Upper lobe of left lung (tissue), 6 donors: Measurements from ENCODE around the gene ISL2. TPM values are rescaled to one million over a fixed set of nuclear protein-coding genes. Genes with fewer than 3 reads are reported as not detected.

Experiments
- ATAC-seq, 2 donors: fragments of 200-7000 bp; cut with Tn5 transposase; one replicate each; pipeline ENCODE4 v1.9.1; 2022; ENCODE audit warnings: mild to moderate bottlenecking in 2 of 2, moderate library complexity in 2 of 2; ENCODE audit not compliant: low FRiP score in 2 of 2
- DNase-seq, 2 donors: peaks; one replicate each; pipeline ENCODE4 v3.0.0-alpha.2; 2019 to 2020
- H3K27ac ChIP-seq, 4 donors: fragments of 200-600 bp; sonication (generic); one replicate each; pipeline ENCODE4 v1.5.1; 2016 to 2019
- H3K27me3 ChIP-seq, 4 donors: fragments of 200-600 bp; sonication (generic); one replicate each; pipeline ENCODE4 v1.5.1; 2017 to 2019
- H3K36me3 ChIP-seq, 4 donors: fragments of 200-600 bp; sonication (generic); one replicate each; pipeline ENCODE4 v1.5.1; 2016 to 2019
- H3K4me1 ChIP-seq, 4 donors: fragments of 200-600 bp; sonication (generic); one replicate each; pipeline ENCODE4 v1.5.1; 2018 to 2019
- H3K4me3 ChIP-seq, 4 donors: fragments of 200-600 bp; sonication (generic); one replicate each; pipeline ENCODE4 v1.5.1; 2017 to 2019; ENCODE audit warnings: mild to moderate bottlenecking in 2 of 4, moderate library complexity in 1 of 4
- H3K9me3 ChIP-seq, 4 donors: fragments of 200-600 bp; sonication (generic); one replicate each; pipeline ENCODE4 v1.5.1; 2018 to 2019
- CTCF ChIP-seq, 6 experiments: fragments of 450-650 bp in 4 of 6; fragments of 200-600 bp in 2 of 6; sonication (generic) in 2 of 6; IDR thresholded peaks; one replicate each; pipeline ENCODE4 v1.5.1; 2016 to 2019; ENCODE audit warnings: antibody characterized with exemption in 6 of 6
- EP300 ChIP-seq, 4 donors: sonication (generic); formaldehyde crosslinking; IDR thresholded peaks; one replicate each; pipeline ENCODE4 v1.5.1; 2017; ENCODE audit warnings: antibody characterized with exemption in 4 of 4, control low read depth in 2 of 4
- POLR2A ChIP-seq, 4 donors: fragments of 450-650 bp; IDR thresholded peaks; one replicate each; pipeline ENCODE4 v1.5.1; 2016 to 2017; ENCODE audit warnings: antibody characterized with exemption in 4 of 4, mild to moderate bottlenecking in 2 of 4
- POLR2AphosphoS5 ChIP-seq, 2 donors: sonication (generic); formaldehyde crosslinking; IDR thresholded peaks; one replicate each; pipeline ENCODE4 v1.5.1; 2017; ENCODE audit warnings: antibody characterized with exemption in 2 of 2
- WGBS, 2 donors: methylation state at CpG; one replicate each; pipeline ENCODE4 v1.1.5; 2017 to 2018; 5-methylcytosine and 5-hydroxymethylcytosine counted together
- total RNA-seq, 6 donors: library from RNA; depleted of rRNA in 4 of 6; stranded (reverse); fragments of >200 nt in 4 of 6; gene quantifications; one replicate each; pipeline versions ENCODE4 v1.1.0 to v1.2.1, GENCODE V29; 2016 to 2021
- donor health status: DM: no; HTN: no; CAD: no; lungs with moderate emphysema.
- donor health status: DM: no; HTN: yes; CAD: no; lungs with severe emphysema.

Gene ISL2
- total RNA-seq, 6 donors from 2014 or later = 0.34 to 1.8 (median 0.47) TPM; not detected in 2

GRCh38 chr15:76332796-76333195, 3.8 kb upstream of the ISL2 start:
- H3K9me3 ChIP-seq = peaks cover 0 to 3% (median 0%) of the 10 kb centered on the region in 4 donors
- H3K27me3 ChIP-seq = peaks cover 1 to 36% (median 17%) of the 10 kb centered on the region in 4 donors
- ATAC-seq (no peak), DNase-seq (no peak)
- H3K4me1 ChIP-seq = peaks cover 18 to 29% (median 19%) of the 10 kb centered on the region in 4 donors
- WGBS, 2 donors = 100% methylated on average over 1 of the region's 1 CpG; no CpG with 5 or more reads in 1 of the 2 donors
- TF ChIP-seq POLR2A (IDR thresholded peaks at IDR 0.05) (no peak), CTCF (IDR thresholded peaks at IDR 0.05) (no peak), EP300 (IDR thresholded peaks at IDR 0.05) (no peak), POLR2AphosphoS5 (IDR thresholded peaks at IDR 0.05) (no peak)
- no peak overlapping the region for H3K27ac ChIP-seq
- H3K36me3 ChIP-seq = no peaks in the 10 kb centered on the region
- no peak overlapping the region for H3K4me3 ChIP-seq

GRCh38 chr15:76333309-76333708, 3.3 kb upstream of the ISL2 start:
- Histone ChIP-seq H3K36me3 (no peaks in the 10 kb centered on the region), H3K27me3 (peaks cover 4 to 41% (median 22%) of the 10 kb centered on the region in 4 donors), H3K4me1 (peaks cover 23 to 34% (median 24%) of the 10 kb centered on the region in 4 donors), H3K27ac (no peak overlapping the region), H3K9me3 (peaks cover 0 to 3% (median 0%) of the 10 kb centered on the region in 4 donors), H3K4me3 (no peak overlapping the region)
- DNase-seq = no peak
- 100% methylated on average over 1 of the region's 1 CpG; no CpG with 5 or more reads in 1 of the 2 donors for WGBS, 2 donors
- no peak for ATAC-seq
- TF ChIP-seq POLR2A (IDR thresholded peaks at IDR 0.05) = no peak
- TF ChIP-seq EP300 (IDR thresholded peaks at IDR 0.05) = no peak
- TF ChIP-seq CTCF (IDR thresholded peaks at IDR 0.05) = no peak
- TF ChIP-seq POLR2AphosphoS5 (IDR thresholded peaks at IDR 0.05) = no peak

DNA sequence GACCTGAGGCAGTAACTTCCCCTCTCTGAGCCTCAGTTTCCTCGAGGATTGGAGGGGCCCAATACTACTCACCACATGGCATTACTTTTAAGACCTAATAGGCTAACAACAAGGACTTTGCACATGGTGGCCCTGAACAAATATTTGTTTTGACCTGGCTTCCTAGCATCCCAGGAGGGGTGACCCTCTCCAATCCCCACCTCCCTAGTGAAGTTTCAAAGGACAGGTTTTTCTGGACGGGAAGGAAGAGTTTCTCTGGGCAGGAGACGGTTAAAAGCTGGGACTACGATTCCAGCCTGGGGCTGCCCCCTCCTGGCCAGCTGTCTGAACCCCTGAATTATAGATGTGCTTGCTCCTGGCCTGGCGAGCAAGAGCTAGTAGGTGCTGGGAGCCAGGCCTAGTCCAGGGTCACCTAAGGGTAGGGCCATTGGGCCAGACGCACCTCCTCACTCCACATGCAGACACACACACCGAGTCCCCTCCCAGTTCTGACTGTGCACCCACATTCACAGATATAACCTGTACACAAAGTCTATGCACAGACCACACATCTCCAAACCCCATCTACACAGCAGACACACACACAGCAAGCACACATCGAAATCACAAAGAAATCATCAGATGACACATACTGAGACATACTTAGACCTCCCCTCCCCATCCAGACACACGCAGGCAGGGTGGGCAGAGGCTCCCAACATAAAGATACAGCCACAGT, 2.7 kb upstream of the ISL2 start:
- no peak for TF ChIP-seq POLR2AphosphoS5 (IDR thresholded peaks at IDR 0.05)
- no peak for TF ChIP-seq POLR2A (IDR thresholded peaks at IDR 0.05)
- peak in 1 of 6 experiments; percentile 10 for TF ChIP-seq CTCF (IDR thresholded peaks at IDR 0.05)
- no peaks in the 10 kb centered on the region for H3K36me3 ChIP-seq
- DNase-seq = no peak
- peaks cover 4 to 47% (median 26%) of the 10 kb centered on the region in 4 donors for H3K27me3 ChIP-seq
- no peak for ATAC-seq
- no peak overlapping the region for H3K27ac ChIP-seq
- peaks cover 23 to 39% (median 27%) of the 10 kb centered on the region in 4 donors for H3K4me1 ChIP-seq
- 39 to 46% methylated on average over 9 of the region's 9 CpGs for WGBS, 2 donors
- no peak overlapping the region for H3K4me3 ChIP-seq
- peaks cover 0 to 3% (median 0%) of the 10 kb centered on the region in 4 donors for H3K9me3 ChIP-seq

GRCh38 chr15:76334438-76335306, 1.9 kb upstream of the ISL2 start:
- ATAC-seq (no peak), DNase-seq (peak in 1 of 2 donors; percentile 52)
- H3K36me3 ChIP-seq = no peaks in the 10 kb centered on the region
- peaks cover 0 to 3% (median 0%) of the 10 kb centered on the region in 4 donors for H3K9me3 ChIP-seq
- peaks cover 27 to 47% (median 31%) of the 10 kb centered on the region in 4 donors for H3K4me1 ChIP-seq
- H3K4me3 ChIP-seq = peak overlapping the region in 1 of 4 donors; percentile 42
- no peak overlapping the region for H3K27ac ChIP-seq
- 28 to 34% methylated on average over 41 to 43 of the region's 44 CpGs for WGBS, 2 donors
- H3K27me3 ChIP-seq = peaks cover 4 to 55% (median 32%) of the 10 kb centered on the region in 4 donors
- TF ChIP-seq POLR2A (IDR thresholded peaks at IDR 0.05) (no peak), POLR2AphosphoS5 (IDR thresholded peaks at IDR 0.05) (no peak), CTCF (IDR thresholded peaks at IDR 0.05) (no peak), EP300 (IDR thresholded peaks at IDR 0.05) (no peak)
